GM23338 (cell line): ENCODE results near the gene CMIP. TPM values are rescaled to one million over a fixed set of nuclear protein-coding genes. Genes with fewer than 3 reads are reported as not detected.

Experiments used
- ATAC-seq: fragments of 200-7000 bp; cut with Tn5 transposase; 3 replicates; pipeline ENCODE4 v1.9.1; 2020
- DNase-seq: peaks from one replicate; pipeline ENCODE4 v3.0.0-alpha.2; 2015; ENCODE audit warnings: low spot score
- H2AFZ ChIP-seq: fragments of 200-600 bp; sonication (generic); 2 replicates; pipeline ENCODE4 v1.8.0; 2016; ENCODE audit warnings: antibody characterized with exemption, mild to moderate bottlenecking, moderate library complexity
- H3F3A ChIP-seq: fragments of 200-600 bp; sonication (generic); replicated peaks from 2 replicates; pipeline ENCODE4 v1.8.0; 2017; ENCODE audit warnings: antibody characterized with exemption, mixed run types, low read depth
- H3K27ac ChIP-seq: fragments of 200-600 bp; sonication (generic); 2 replicates; pipeline ENCODE4 v1.6.1; 2016; ENCODE audit warnings: low read depth
- H3K27me3 ChIP-seq: fragments of 200-600 bp; sonication (generic); 2 replicates; pipeline ENCODE4 v1.8.0; 2016; ENCODE audit warnings: mild to moderate bottlenecking, mixed run types, moderate library complexity; ENCODE audit not compliant: insufficient read depth
- H3K36me3 ChIP-seq: fragments of 200-600 bp; sonication (generic); 2 replicates; pipeline ENCODE4 v1.8.0; 2016; ENCODE audit warnings: mild to moderate bottlenecking; ENCODE audit not compliant: insufficient read depth
- H3K4me1 ChIP-seq: fragments of 200-600 bp; sonication (generic); 2 replicates; pipeline ENCODE4 v1.8.0; 2016; ENCODE audit warnings: mild to moderate bottlenecking, moderate library complexity; ENCODE audit not compliant: insufficient read depth
- H3K4me2 ChIP-seq: fragments of 200-600 bp; sonication (generic); 2 replicates; pipeline ENCODE4 v1.7.1; 2017; ENCODE audit warnings: mixed run types
- H3K4me3 ChIP-seq: fragments of 200-600 bp; sonication (generic); 2 replicates; pipeline ENCODE4 v1.6.1; 2016; ENCODE audit warnings: mixed run types
- H3K79me2 ChIP-seq: fragments of 200-600 bp; sonication (generic); replicated peaks from 2 replicates; pipeline ENCODE4 v1.8.0; 2017; ENCODE audit warnings: mild to moderate bottlenecking; ENCODE audit not compliant: insufficient read depth
- H3K9me2 ChIP-seq: fragments of 200-600 bp; sonication (generic); 2 replicates; pipeline ENCODE4 v1.8.0; 2017; ENCODE audit not compliant: insufficient read depth
- H4K20me1 ChIP-seq: fragments of 200-600 bp; sonication (generic); replicated peaks from 2 replicates; pipeline ENCODE4 v1.8.0; 2017; ENCODE audit warnings: mild to moderate bottlenecking; ENCODE audit not compliant: insufficient read depth
- H3K27ac Mint-ChIP-seq: 2 replicates; pipeline ENCODE4 v1.8.0; 2020; ENCODE audit warnings: inconsistent platforms, mild to moderate bottlenecking, moderate library complexity, mixed read lengths
- H3K27me3 Mint-ChIP-seq: 3 replicates; pipeline ENCODE4 v1.8.0; 2022; ENCODE audit warnings: low read depth, mild to moderate bottlenecking, moderate library complexity, mixed read lengths, inconsistent platforms; ENCODE audit not compliant: insufficient read depth, poor library complexity
- H3K36me3 Mint-ChIP-seq: 3 replicates; pipeline ENCODE4 v1.8.0; 2021; ENCODE audit warnings: low read depth, mild to moderate bottlenecking, inconsistent platforms, moderate library complexity, mixed read lengths
- H3K4me1 Mint-ChIP-seq: 3 replicates; pipeline ENCODE4 v1.8.0; 2020; ENCODE audit warnings: mild to moderate bottlenecking, inconsistent platforms, mixed read lengths
- H3K4me3 Mint-ChIP-seq: 3 replicates; pipeline ENCODE4 v1.8.0; 2021; ENCODE audit warnings: moderate library complexity, mild to moderate bottlenecking, inconsistent platforms, mixed read lengths
- H3K9me3 Mint-ChIP-seq: 3 replicates; pipeline ENCODE4 v1.8.0; 2020; ENCODE audit warnings: moderate library complexity, mild to moderate bottlenecking, inconsistent platforms, mixed read lengths
- CTCF ChIP-seq, 2 experiments: fragments of 200-600 bp in 1 of 2; sonication (generic) in 1 of 2; conservative IDR thresholded peaks; 2 replicates each; pipeline versions ENCODE4 v1.5.1 to v1.6.1; 2016 to 2017; ENCODE audit warnings: antibody characterized with exemption in 2 of 2, low read depth in 2 of 2, mild to moderate bottlenecking in 2 of 2, moderate library complexity in 1 of 2
- EZH2 ChIP-seq: fragments of 200-600 bp; sonication (generic); IDR thresholded peaks from one replicate; pipeline ENCODE4 v1.8.0; 2017; ENCODE audit warnings: antibody characterized with exemption, mild to moderate bottlenecking, low read depth; ENCODE audit not compliant: unreplicated experiment
- EZH2phosphoT487 ChIP-seq: fragments of 200-600 bp; sonication (generic); IDR thresholded peaks from one replicate; pipeline ENCODE4 v1.8.1; 2018; ENCODE audit warnings: antibody characterized with exemption; ENCODE audit not compliant: unreplicated experiment
- JUNB ChIP-seq: IDR thresholded peaks from one replicate; pipeline ENCODE4 v1.6.1; 2016; ENCODE audit warnings: antibody characterized with exemption; ENCODE audit not compliant: unreplicated experiment
- NANOG ChIP-seq: IDR thresholded peaks from 2 replicates; pipeline ENCODE4 v1.6.1; 2016; ENCODE audit warnings: antibody characterized with exemption, borderline replicate concordance
- REST ChIP-seq: IDR thresholded peaks from one replicate; pipeline ENCODE4 v1.6.1; 2018; ENCODE audit warnings: antibody characterized with exemption; ENCODE audit not compliant: unreplicated experiment
- STAT1 ChIP-seq: IDR thresholded peaks from one replicate; pipeline ENCODE4 v1.6.1; 2016; ENCODE audit warnings: antibody characterized with exemption; ENCODE audit not compliant: unreplicated experiment
- ZNF114 ChIP-seq: fragments of 250-450 bp; sonication (Bioruptor Pico); IDR thresholded peaks from 2 replicates; pipeline ENCODE4 v1.5.0; 2020; ENCODE audit warnings: mild to moderate bottlenecking, moderate library complexity
- ZNF462 ChIP-seq: fragments of 250-450 bp; sonication (Bioruptor Pico); IDR thresholded peaks from 2 replicates; pipeline ENCODE4 v1.5.0; 2020; ENCODE audit warnings: mild to moderate bottlenecking, moderate library complexity
- polyA plus RNA-seq: library from polyadenylated mRNA; unstranded; fragments of >200 nt; fragmentation: Nextera tagmentation; extraction: Ambion mirVana; gene quantifications from 2 replicates; pipeline ENCODE4 v1.2.1, GENCODE V29; 2016
- total RNA-seq: library from RNA; depleted of rRNA; stranded (reverse); fragments of >200 nt; shearing (Covaris generic); gene quantifications from 2 replicates; pipeline ENCODE4 v1.2.3, GENCODE V29; 2014

Gene CMIP
- total and polyA plus RNA-seq, 2 experiments from 2014 or later: 9.5 to 62.3 TPM

- TF ChIP-seq ZNF462 (CRISPR knock-in tag) (no peak), EZH2phosphoT487 (no peak), ZNF114 (CRISPR knock-in tag) (no peak)
Measured at GRCh38 chr16:81533175-81533507, 88.5 kb downstream of the CMIP start (continued).

- DNase-seq (no peak), ATAC-seq (no peak)
- Histone ChIP-seq H2AFZ (no peak overlapping the region), H3K9me2 (no peaks in the 10 kb centered on the region), H3K4me3 (no peak overlapping the region), H3F3A (no peaks in the 10 kb centered on the region), H3K79me2 (peaks cover 96% of the 10 kb centered on the region), H3K36me3 (no peaks in the 10 kb centered on the region), H3K27me3 (no peaks in the 10 kb centered on the region), H3K4me2 (no peak overlapping the region), H4K20me1 (peaks cover 50% of the 10 kb centered on the region), H3K4me1 (peaks cover 11% of the 10 kb centered on the region), H3K27ac (no peak overlapping the region)
- Mint-ChIP-seq H3K27ac (no peak overlapping the region), H3K4me1 (peaks cover 30% of the 10 kb centered on the region), H3K4me3 (no peak overlapping the region), H3K9me3 (no peaks in the 10 kb centered on the region), H3K27me3 (peaks cover 9% of the 10 kb centered on the region), H3K36me3 (peaks cover 3% of the 10 kb centered on the region; the same call in 2 of the 3 replicates)
- TF ChIP-seq STAT1: no peak
- TF ChIP-seq JUNB: no peak
- TF ChIP-seq ZNF114 (CRISPR knock-in tag): no peak
- TF ChIP-seq CTCF (conservative IDR thresholded peaks at IDR 0.05; ENCODE audit: low read depth in 2 of 2): no peak
- no peak for TF ChIP-seq REST
- TF ChIP-seq EZH2: no peak
- no peak for TF ChIP-seq NANOG
Measured at GRCh38 chr16:81535679-81536360, 91.2 kb downstream of the CMIP start.
